MM.1S (cell line): ENCODE data around the gene IL20RB.

ENCODE experiments used
- EZH2 ChIP-seq: fragments of 300-600 bp; sonication (generic); optimal IDR thresholded peaks from 2 replicates; pipeline ENCODE3; 2017; ENCODE audit warnings: low read depth, mild to moderate bottlenecking, antibody characterized with exemption, low read length, mixed read lengths
- EZH2phosphoT487 ChIP-seq: fragments of 300-600 bp; sonication (generic); IDR thresholded peaks from 2 replicates; pipeline ENCODE4 v1.6.1; 2018; ENCODE audit warnings: antibody characterized with exemption, low read length
- TF ChIP-seq, protein P1 (sequence below): fragments of 300-600 bp; sonication (generic); IDR thresholded peaks from 2 replicates; pipeline ENCODE4 v1.5.1; 2016; ENCODE audit warnings: antibody characterized with exemption, low read length, mixed read lengths

DNA sequence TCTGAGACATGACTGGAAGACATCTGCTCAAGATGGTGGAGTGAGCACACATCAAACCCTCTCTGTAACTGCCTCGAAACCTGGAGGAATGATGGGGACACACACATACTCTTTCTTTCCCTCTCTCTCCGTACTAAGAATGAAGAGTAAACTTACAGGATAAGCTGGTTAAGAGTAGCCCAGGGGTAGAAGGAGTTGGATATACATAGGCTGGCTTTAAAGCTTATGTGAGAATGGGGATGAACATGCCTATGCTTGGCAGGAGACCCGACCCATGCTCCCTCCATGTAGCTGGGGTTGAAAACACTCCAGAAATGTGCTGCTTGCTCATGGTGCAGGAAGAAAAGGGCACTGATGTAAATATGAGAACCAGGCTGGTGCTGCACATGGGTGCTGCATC is 68.9 kb downstream of the IL20RB start:
- TF ChIP-seq EZH2, result no peak
- TF ChIP-seq, protein P1, sequence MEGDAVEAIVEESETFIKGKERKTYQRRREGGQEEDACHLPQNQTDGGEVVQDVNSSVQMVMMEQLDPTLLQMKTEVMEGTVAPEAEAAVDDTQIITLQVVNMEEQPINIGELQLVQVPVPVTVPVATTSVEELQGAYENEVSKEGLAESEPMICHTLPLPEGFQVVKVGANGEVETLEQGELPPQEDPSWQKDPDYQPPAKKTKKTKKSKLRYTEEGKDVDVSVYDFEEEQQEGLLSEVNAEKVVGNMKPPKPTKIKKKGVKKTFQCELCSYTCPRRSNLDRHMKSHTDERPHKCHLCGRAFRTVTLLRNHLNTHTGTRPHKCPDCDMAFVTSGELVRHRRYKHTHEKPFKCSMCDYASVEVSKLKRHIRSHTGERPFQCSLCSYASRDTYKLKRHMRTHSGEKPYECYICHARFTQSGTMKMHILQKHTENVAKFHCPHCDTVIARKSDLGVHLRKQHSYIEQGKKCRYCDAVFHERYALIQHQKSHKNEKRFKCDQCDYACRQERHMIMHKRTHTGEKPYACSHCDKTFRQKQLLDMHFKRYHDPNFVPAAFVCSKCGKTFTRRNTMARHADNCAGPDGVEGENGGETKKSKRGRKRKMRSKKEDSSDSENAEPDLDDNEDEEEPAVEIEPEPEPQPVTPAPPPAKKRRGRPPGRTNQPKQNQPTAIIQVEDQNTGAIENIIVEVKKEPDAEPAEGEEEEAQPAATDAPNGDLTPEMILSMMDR, result no peak
- no peak for TF ChIP-seq EZH2phosphoT487
